ENCODE results near the gene ARMC6. TPM values are rescaled to one million over a fixed set of nuclear protein-coding genes. Genes with fewer than 3 reads are reported as not detected.
A peak's percentile ranks its signal among the peaks of the same experiment; 100 is the strongest.

ARMC6 gene
- total and polyA plus RNA-seq, 2 of the 13 experiments (the other 11 are each of a cell fraction or from before 2014, with no cell fraction given): 16.2 to 36.8 TPM

- TF ChIP-seq POLR2A (IDR thresholded peaks at IDR 0.05; ENCODE audit: insufficient read depth in 1 of 2, low read depth in 2 of 2, low read length in 2 of 2) (peak; percentile 41 to 63), HOMEZ (CRISPR knock-in tag; IDR thresholded peaks at IDR 0.05; ENCODE audit: low read depth) (no peak), STAT6 (CRISPR knock-in tag; IDR thresholded peaks at IDR 0.05; ENCODE audit: borderline replicate concordance) (no peak), ZFY (CRISPR knock-in tag; IDR thresholded peaks at IDR 0.05) (peak; percentile 71), POLR2AphosphoS5 (IDR thresholded peaks at IDR 0.05; ENCODE audit: low read depth, low read length) (peak; percentile 52; the same call in 1 of the 2 replicates), ERF (CRISPR knock-in tag; IDR thresholded peaks at IDR 0.05) (peak; percentile 36; the same call in 1 of the 2 replicates)
Observed at GRCh38 chr19:19105365-19106055, 72.1 kb downstream of the ARMC6 start (continued).

GRCh38 chr19:19106056-19106551 is 72.7 kb downstream of the ARMC6 start:
- FAIRE-seq: no peak
- H3K36me3 ChIP-seq (replicated peaks in 1 of 2; ENCODE audit: control insufficient read depth in 1 of 2, insufficient read depth in 2 of 2, low read length in 2 of 2): no peaks in the 10 kb centered on the region
- H3K27me3 ChIP-seq (ENCODE audit: control insufficient read depth in 1 of 2, insufficient read depth in 2 of 2, low read length in 2 of 2): no peaks in the 10 kb centered on the region
- ATAC-seq: no peak
- no peak overlapping the region for H3K4me3 ChIP-seq (replicated peaks in 1 of 3; ENCODE audit: insufficient read depth in 1 of 3, low read depth in 2 of 3, low read length in 3 of 3)
- in situ Hi-C loops (cut with HindIII; ENCODE audit: extremely low pct_ligation_motif_present, low pct_unique_long_range_greater_than_20kb): no loop called here
- no peaks in the 10 kb centered on the region for H3K79me2 ChIP-seq (ENCODE audit: insufficient read depth, low read length)
- H3K27ac ChIP-seq (ENCODE audit: extremely low read length, insufficient read depth, low read length): peak overlapping the region; percentile 46
- TF ChIP-seq ZNF713 (CRISPR knock-in tag; IDR thresholded peaks at IDR 0.05): no peak
- no peak for TF ChIP-seq TARDBP (CRISPR knock-in tag; IDR thresholded peaks at IDR 0.05)
- TF ChIP-seq ZNF335 (CRISPR knock-in tag; IDR thresholded peaks at IDR 0.05): no peak
- TF ChIP-seq CENPBD1 (CRISPR knock-in tag; IDR thresholded peaks at IDR 0.05; ENCODE audit: borderline replicate concordance, low read depth): no peak
- TF ChIP-seq MEIS2 (CRISPR knock-in tag; IDR thresholded peaks at IDR 0.05): no peak
- no peak for TF ChIP-seq YEATS2 (CRISPR knock-in tag; IDR thresholded peaks at IDR 0.05; ENCODE audit: borderline replicate concordance)
- TF ChIP-seq, protein P1, sequence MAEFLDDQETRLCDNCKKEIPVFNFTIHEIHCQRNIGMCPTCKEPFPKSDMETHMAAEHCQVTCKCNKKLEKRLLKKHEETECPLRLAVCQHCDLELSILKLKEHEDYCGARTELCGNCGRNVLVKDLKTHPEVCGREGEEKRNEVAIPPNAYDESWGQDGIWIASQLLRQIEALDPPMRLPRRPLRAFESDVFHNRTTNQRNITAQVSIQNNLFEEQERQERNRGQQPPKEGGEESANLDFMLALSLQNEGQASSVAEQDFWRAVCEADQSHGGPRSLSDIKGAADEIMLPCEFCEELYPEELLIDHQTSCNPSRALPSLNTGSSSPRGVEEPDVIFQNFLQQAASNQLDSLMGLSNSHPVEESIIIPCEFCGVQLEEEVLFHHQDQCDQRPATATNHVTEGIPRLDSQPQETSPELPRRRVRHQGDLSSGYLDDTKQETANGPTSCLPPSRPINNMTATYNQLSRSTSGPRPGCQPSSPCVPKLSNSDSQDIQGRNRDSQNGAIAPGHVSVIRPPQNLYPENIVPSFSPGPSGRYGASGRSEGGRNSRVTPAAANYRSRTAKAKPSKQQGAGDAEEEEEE (CRISPR knock-in tag; IDR thresholded peaks at IDR 0.05; ENCODE audit: borderline replicate concordance): no peak
- no peak for TF ChIP-seq AHR (CRISPR knock-in tag; IDR thresholded peaks at IDR 0.05)
- TF ChIP-seq, protein P2, sequence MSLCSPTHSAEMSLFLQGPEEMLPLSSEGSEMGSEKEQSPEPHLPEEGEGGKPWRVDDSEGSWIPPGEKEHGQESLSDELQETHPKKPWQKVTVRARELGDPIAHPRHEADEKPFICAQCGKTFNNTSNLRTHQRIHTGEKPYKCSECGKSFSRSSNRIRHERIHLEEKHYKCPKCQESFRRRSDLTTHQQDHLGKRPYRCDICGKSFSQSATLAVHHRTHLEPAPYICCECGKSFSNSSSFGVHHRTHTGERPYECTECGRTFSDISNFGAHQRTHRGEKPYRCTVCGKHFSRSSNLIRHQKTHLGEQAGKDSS (CRISPR knock-in tag; IDR thresholded peaks at IDR 0.05; ENCODE audit: borderline replicate concordance, low read depth): no peak
- no peak for TF ChIP-seq SPEN (CRISPR knock-in tag; IDR thresholded peaks at IDR 0.05; ENCODE audit: low read depth)
- 97% methylated on average over 25 of the region's 25 CpGs for WGBS (ENCODE audit: low lambda C conversion rate)
- intact Hi-C loops (cut with micrococcal nuclease; ENCODE audit: unreplicated experiment): no loop called here
- no peak for DNase-seq (ENCODE audit: low spot score)
- CTCF ChIA-PET (ENCODE audit: low intra/inter-chr PET ratio, low total read pairs): no interaction called here
- H4K20me1 ChIP-seq (ENCODE audit: insufficient read depth, low read length): no peaks in the 10 kb centered on the region
- BruUV-seq (replicated peaks): no TSS peak
- H3K9ac ChIP-seq (ENCODE audit: insufficient read depth, low read depth, low read length): no peak overlapping the region
- peaks cover 59% of the 10 kb centered on the region for H3K4me1 ChIP-seq (ENCODE audit: insufficient read depth, low read length)
- H3K4me2 ChIP-seq (ENCODE audit: low read depth, low read length): no peak overlapping the region
- no peaks in the 10 kb centered on the region for H3K9me3 ChIP-seq (ENCODE audit: low read length)
- POLR2A ChIA-PET: interaction anchor here (0.6 to 0.9 kb wide), 2 partner anchors 9 to 86 kb away, joined by 3 read pairs; partner anchors contain the start of genes BORCS8 and RFXANK
- H2AFZ ChIP-seq (ENCODE audit: low read length): no peak overlapping the region

Measured in HepG2 (cell line).